Right cardiac atrium (tissue), 5 donors: ENCODE results near the gene SLC7A9. TPM values are rescaled to one million over a fixed set of nuclear protein-coding genes. Genes with fewer than 3 reads are reported as not detected.
"Not testable (repeated sequence)": the region's sequence is repeated elsewhere in the genome, so short reads cannot be mapped to it uniquely, and the experiment has no call there.

Experiments
- ATAC-seq, 2 donors: fragments of 200-7000 bp; cut with Tn5 transposase; one replicate each; pipeline versions ENCODE4 v1.8.0 to v1.9.1; 2020; ENCODE audit warnings: moderate library complexity in 2 of 2, mild to moderate bottlenecking in 1 of 2
- DNase-seq, 3 donors: peaks; one replicate each; pipeline ENCODE4 v3.0.0-alpha.2; 2020
- H3K27ac ChIP-seq: one replicate; pipeline ENCODE4 v1.5.1; 2013; ENCODE audit warnings: mild to moderate bottlenecking, low read length, control low read depth, moderate library complexity
- H3K27me3 ChIP-seq: one replicate; pipeline ENCODE4 v1.6.1; 2013; ENCODE audit not compliant: control insufficient read depth, insufficient read depth
- H3K4me1 ChIP-seq: one replicate; pipeline ENCODE4 v1.6.1; 2013; ENCODE audit warnings: low read length; ENCODE audit not compliant: control insufficient read depth, insufficient read depth
- H3K4me3 ChIP-seq: one replicate; pipeline ENCODE4 v1.5.1; 2013; ENCODE audit warnings: low read length, control low read depth
- H3K9me3 ChIP-seq: one replicate; pipeline ENCODE4 v1.6.1; 2013; ENCODE audit warnings: low read length; ENCODE audit not compliant: control insufficient read depth
- WGBS: extraction: QIAGEN DNeasy Blood & Tissue Kit; methylation state at CpG from one replicate; pipeline ENCODE4 v1.1.7; 2013; 5-methylcytosine and 5-hydroxymethylcytosine counted together
- intact Hi-C, 4 donors: fragments of 100-400 bp; cut with DNase I; formaldehyde crosslinking; loops; one replicate each; pipeline versions ENCODE4 v1.11.0 to v1.14.0; 2022 to 2023
- polyA plus RNA-seq: library from polyadenylated mRNA; stranded (reverse); fragments of 200-250 nt; gene quantifications from one replicate; pipeline ENCODE4 v1.2.3, GENCODE V29; 2013
- total RNA-seq, 4 donors: library from RNA; stranded (reverse); fragmentation: NEBNext Ultra II Directional; extraction: Animal tissue kit (Norgen Biotek cat#: 25700); gene quantifications; one replicate each; pipeline ENCODE4 v1.2.1, GENCODE V29; 2021
- donor health status: healthy with polysubstance abuse.
- donor health status: DM: no; HTN: yes; CAD: no.
- donor health status: DM: no; HTN: no; CAD: no.
- donor health status: DM: no; HTN: yes; CAD: no; lungs with severe emphysema.
- donor health status: DM: yes; HTN: yes; CAD: no.

Gene SLC7A9
- total and polyA plus RNA-seq, 5 donors, result 0.18 TPM; not detected in 3

- H3K9me3 ChIP-seq, result no peaks in the 10 kb centered on the region
- no peak overlapping the region for H3K4me3 ChIP-seq
- DNase-seq, result no peak
- 72% methylated on average over 11 of the region's 11 CpGs for WGBS
- H3K27ac ChIP-seq, result no peak overlapping the region
- ATAC-seq, result no peak
- no peaks in the 10 kb centered on the region for H3K27me3 ChIP-seq
- no peaks in the 10 kb centered on the region for H3K4me1 ChIP-seq
- intact Hi-C loops, result no loop called here
Observed at GRCh38 chr19:32811151-32811550, 58.4 kb downstream of the SLC7A9 start.

GRCh38 chr19:32810452-32810851 lies 59.1 kb downstream of the SLC7A9 start:
- ATAC-seq, result no peak
- intact Hi-C loops, result no loop called here
- Histone ChIP-seq H3K27me3 (no peaks in the 10 kb centered on the region), H3K27ac (no peak overlapping the region), H3K9me3 (no peaks in the 10 kb centered on the region), H3K4me1 (no peaks in the 10 kb centered on the region), H3K4me3 (no peak overlapping the region)
- 72% methylated on average over 9 of the region's 9 CpGs for WGBS
- no peak for DNase-seq

DNA sequence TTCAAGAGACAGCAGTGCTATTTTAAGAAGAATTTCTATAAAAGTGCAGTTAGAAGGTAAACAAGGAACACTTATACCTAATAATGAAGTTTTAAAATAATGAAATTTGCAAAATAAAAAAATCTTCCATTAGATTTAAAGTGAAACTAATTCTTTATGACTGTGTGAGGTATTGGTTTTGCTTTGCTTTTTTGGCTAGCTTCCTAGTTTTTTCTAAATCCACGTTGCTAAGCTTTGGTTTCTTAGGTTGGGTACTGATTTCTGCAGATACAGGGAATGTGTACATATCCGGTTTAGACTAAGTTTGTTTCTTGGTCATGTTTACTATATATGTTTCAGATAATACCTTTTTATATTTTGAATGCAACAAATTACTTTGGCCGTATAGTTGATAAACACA lies 59.8 kb downstream of the SLC7A9 start:
- Histone ChIP-seq H3K27me3 (no peaks in the 10 kb centered on the region), H3K27ac (no peak overlapping the region), H3K4me3 (no peak overlapping the region), H3K9me3 (no peaks in the 10 kb centered on the region), H3K4me1 (no peaks in the 10 kb centered on the region)
- no peak for ATAC-seq
- intact Hi-C loops, result no loop called here
- WGBS, result 57% methylated on average over 3 of the region's 3 CpGs
- no peak for DNase-seq

- intact Hi-C loops, result no loop called here
- 62% methylated on average over 5 of the region's 5 CpGs for WGBS
- H3K9me3 ChIP-seq, result no peaks in the 10 kb centered on the region
- H3K27me3 ChIP-seq, result no peaks in the 10 kb centered on the region
- DNase-seq, result no peak
- H3K4me1 ChIP-seq, result no peaks in the 10 kb centered on the region
- no peak for ATAC-seq
- H3K4me3 ChIP-seq, result no peak overlapping the region
- no peak overlapping the region for H3K27ac ChIP-seq
Observed at GRCh38 chr19:32809254-32809653, 60.3 kb downstream of the SLC7A9 start.

DNA sequence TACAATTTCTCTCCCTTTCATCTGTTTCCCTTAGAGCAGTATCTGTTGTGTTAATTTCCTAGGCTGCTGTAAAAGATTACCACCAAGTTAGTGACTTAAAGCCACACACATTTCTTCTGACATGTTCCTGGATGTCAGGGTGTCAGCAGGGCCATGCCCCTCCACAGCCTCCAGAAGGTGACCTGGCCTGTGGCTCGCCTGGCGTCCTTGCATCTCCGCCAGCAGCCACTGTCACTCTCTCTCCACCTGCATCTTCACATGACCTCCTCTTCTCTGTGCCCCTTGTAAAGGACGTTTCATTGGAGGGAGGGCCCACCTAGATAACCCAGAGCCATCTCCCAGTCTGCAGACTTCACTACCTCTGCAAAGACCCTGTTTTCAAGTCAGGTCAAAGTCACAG lies 61.3 kb downstream of the SLC7A9 start:
- ATAC-seq (no peak), DNase-seq (no peak)
- H3K4me1 ChIP-seq, result no peaks in the 10 kb centered on the region
- no peaks in the 10 kb centered on the region for H3K9me3 ChIP-seq
- WGBS, result 63% methylated on average over 4 of the region's 4 CpGs
- no peaks in the 10 kb centered on the region for H3K27me3 ChIP-seq
- no peak overlapping the region for H3K27ac ChIP-seq
- intact Hi-C loops, result no loop called here
- no peak overlapping the region for H3K4me3 ChIP-seq

DNA sequence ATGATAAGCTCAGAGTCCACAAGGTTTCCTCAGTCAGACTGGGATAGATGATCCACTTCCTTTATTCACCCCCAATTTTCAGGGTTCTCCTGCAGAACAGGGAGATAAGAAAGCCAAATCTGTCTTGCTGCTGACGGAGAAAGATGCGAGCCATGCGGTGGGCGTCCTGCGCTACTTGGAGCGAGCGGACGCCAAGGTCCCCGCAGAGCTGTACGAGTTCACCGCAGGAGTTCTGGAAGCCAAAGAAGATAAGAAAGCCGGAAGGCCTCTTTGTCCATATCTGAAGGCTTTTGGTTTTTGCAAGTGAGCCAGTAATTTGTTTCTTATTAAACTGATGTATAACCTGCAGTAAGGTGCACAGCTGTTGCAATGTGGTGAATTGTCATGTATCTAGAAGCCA lies 66.7 kb downstream of the SLC7A9 start:
- no peak overlapping the region for H3K27ac ChIP-seq
- H3K27me3 ChIP-seq, result no peaks in the 10 kb centered on the region
- DNase-seq (no peak), ATAC-seq (no peak)
- WGBS, result 49% methylated on average over 12 of the region's 12 CpGs
- no peak overlapping the region for H3K4me3 ChIP-seq
- intact Hi-C loops, result no loop called here
- no peaks in the 10 kb centered on the region for H3K4me1 ChIP-seq
- no peaks in the 10 kb centered on the region for H3K9me3 ChIP-seq

DNA sequence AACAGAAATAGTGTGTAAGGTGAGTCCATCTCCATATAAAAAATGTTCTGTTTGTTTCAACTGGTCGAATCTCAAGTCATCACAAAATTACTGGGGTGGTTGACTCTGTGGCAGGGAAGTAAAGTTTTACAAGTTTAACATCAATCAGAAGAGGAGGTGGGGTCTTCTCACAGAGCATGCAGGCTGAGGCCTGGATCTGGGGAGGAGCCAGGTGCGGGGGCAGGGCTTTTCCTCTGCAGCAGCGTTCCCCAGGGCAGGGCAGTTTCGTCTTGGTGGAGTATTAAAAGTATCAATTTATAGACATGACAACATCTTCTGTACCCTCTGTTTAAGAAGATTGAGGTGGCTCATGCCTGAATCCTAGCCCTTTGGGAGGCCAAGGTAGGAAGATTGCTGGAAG lies 68.8 kb downstream of the SLC7A9 start:
- Histone ChIP-seq H3K27ac (no peak overlapping the region), H3K4me1 (no peaks in the 10 kb centered on the region), H3K9me3 (no peaks in the 10 kb centered on the region), H3K4me3 (no peak overlapping the region), H3K27me3 (no peaks in the 10 kb centered on the region)
- DNase-seq (no peak), ATAC-seq (no peak)
- WGBS, result 44% methylated on average over 4 of the region's 4 CpGs
- intact Hi-C loops, result no loop called here

DNA sequence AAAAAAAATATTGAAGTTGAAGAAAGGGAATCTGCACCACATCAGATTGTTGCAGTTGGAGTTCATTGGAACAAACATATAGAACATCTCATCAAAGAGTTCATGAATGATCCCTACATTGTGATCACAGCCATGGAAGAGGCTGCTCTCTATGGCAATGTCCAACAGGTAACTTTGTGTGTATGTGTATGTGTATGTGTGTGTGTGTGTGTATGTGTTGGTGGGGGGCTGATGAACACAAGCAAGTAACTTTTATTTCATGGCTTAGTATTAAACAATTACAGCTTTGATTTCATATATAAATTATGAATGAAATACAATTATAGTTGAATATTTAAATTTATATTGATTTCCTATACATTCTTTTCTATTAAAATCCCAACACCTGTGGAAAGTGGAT lies 69.4 kb downstream of the SLC7A9 start:
- no peaks in the 10 kb centered on the region for H3K9me3 ChIP-seq
- no peak for ATAC-seq
- DNase-seq, result no peak
- intact Hi-C loops, result no loop called here
- no peaks in the 10 kb centered on the region for H3K27me3 ChIP-seq
- H3K27ac ChIP-seq, result no peak overlapping the region
- no peak overlapping the region for H3K4me3 ChIP-seq
- H3K4me1 ChIP-seq, result no peaks in the 10 kb centered on the region

- H3K4me1 ChIP-seq, result no peaks in the 10 kb centered on the region
- H3K27me3 ChIP-seq, result no peaks in the 10 kb centered on the region
- H3K9me3 ChIP-seq, result no peaks in the 10 kb centered on the region
- WGBS, result 74% methylated on average over 4 of the region's 4 CpGs
- DNase-seq, result no peak
- ATAC-seq, result no peak
- intact Hi-C loops, result no loop called here
- H3K27ac ChIP-seq, result no peak overlapping the region
- H3K4me3 ChIP-seq, result no peak overlapping the region
Observed at GRCh38 chr19:32798201-32798600, 71.4 kb downstream of the SLC7A9 start.

DNA sequence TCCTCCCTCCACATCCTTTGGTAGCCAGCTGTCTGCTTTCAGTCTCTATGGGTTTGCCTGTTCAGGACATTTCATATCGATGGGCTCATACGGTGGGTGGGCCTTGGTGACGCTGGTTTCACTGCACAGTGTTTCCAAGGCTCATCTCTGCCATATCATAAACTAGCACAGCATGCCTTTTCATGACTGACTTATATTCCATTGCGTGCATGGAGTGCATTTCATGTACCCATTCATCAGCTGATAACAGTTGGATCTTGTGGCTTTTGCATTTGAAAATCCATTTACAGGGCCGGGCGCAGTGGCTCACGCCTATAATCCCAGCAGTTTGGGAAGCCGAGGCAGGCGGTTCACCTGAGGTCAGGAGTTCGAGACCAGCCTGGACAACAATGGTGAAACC lies 80.1 kb downstream of the SLC7A9 start:
- ATAC-seq (no peak), DNase-seq (no peak)
- Histone ChIP-seq H3K4me3 (no peak overlapping the region), H3K27me3 (no peaks in the 10 kb centered on the region), H3K27ac (no peak overlapping the region), H3K9me3 (no peaks in the 10 kb centered on the region), H3K4me1 (no peaks in the 10 kb centered on the region)
- intact Hi-C loops, result no loop called here
- WGBS, result 91% methylated on average over 10 of the region's 10 CpGs

DNA sequence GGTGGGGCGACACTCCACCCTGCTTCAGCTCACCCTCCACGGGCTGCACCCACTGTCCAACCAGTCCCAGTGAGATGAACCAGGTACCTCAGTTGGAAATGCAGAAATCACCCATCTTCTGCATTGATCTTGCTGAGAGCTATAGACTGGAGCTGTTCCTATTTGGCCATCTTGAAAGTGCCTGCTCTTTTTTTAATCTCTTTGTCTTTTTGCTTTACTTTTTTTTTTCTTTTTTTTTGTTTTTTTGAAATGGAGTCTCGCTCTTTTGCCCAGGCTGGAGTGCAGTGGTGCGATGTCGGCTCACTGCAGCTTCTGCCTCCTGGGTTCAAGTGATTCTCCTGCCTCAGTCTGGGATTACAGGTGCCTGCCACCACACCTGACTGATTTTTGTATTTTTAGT lies 81.7 kb downstream of the SLC7A9 start:
- H3K9me3 ChIP-seq, H3K4me1 ChIP-seq, H3K27me3 ChIP-seq, H3K4me3 ChIP-seq, intact Hi-C loops, DNase-seq, ATAC-seq, H3K27ac ChIP-seq: not testable (repeated sequence)
- WGBS, result 93% methylated on average over 5 of the region's 5 CpGs

DNA sequence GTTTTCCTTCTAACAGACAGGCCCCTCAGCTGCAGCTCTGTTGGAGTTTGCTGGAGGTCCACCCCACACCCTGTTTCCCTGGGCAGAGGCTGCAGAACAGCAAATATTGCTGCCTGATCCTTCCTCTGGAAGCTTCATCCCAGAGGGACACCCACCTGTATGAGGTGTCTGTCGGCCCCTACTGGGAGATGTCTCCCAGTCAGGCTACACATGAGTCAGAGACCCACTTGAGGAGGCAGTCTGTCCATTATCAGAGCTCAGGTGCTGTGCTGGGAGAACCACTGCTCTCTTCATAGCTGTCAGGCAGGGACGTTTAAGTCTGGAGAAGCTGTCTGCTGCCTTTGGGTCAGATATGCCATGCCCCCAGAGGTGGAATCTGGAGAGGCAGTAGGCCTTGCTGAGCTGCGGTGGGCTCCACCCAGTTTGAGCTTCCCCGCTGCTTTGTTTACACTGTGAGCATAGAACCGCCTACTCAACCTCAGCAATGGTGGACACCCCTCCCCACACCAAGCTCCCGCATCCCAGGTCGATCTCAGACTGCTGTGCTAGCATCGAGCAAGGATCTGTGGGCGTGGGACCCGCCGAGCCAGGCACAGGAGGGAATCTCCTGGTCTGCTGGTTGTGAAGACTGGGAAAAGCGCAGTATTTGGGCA lies 82.3 kb downstream of the SLC7A9 start:
- H3K27me3 ChIP-seq, H3K27ac ChIP-seq, H3K4me3 ChIP-seq, ATAC-seq, DNase-seq, H3K9me3 ChIP-seq, intact Hi-C loops, H3K4me1 ChIP-seq: not testable (repeated sequence)
- WGBS, result 50% methylated on average over 12 of the region's 12 CpGs
